ENCODE results near the gene ADAMTS16.

The ADAMTS16 gene

GRCh38 chr5:5235685-5236084 lies 95.6 kb downstream of the ADAMTS16 start:
- DNase-seq: no peak

GRCh38 chr5:5239191-5239590 lies 99.1 kb downstream of the ADAMTS16 start:
- DNase-seq: no peak

GRCh38 chr5:5240234-5240633 lies 100.1 kb downstream of the ADAMTS16 start:
- DNase-seq: no peak

- DNase-seq: no peak
These were observed 101.9 kb downstream of the ADAMTS16 start for GRCh38 chr5:5242056-5242455.

DNA sequence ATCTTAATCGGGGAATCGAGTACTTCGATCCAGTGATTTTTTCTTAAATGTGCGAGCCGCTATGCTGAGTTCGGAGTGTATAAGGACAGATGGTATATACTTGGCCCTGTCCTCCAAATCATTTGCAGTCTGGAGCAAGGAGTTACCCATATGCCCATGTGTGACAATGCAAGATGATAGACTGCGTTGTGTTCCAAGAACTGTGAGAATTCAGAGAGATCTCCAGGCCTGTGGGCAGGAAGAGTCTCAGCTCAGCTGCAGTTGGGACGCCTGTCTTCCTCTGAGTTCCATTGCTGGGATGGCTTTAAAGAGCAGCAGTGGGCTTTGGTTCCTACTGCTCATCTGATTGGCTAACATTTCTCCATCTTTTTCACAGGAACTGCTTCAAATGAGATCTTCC lies 106.6 kb downstream of the ADAMTS16 start:
- DNase-seq: no peak

GRCh38 chr5:5250758-5251157 lies 110.6 kb downstream of the ADAMTS16 start:
- DNase-seq: no peak

- no peak for DNase-seq
These were observed 112.0 kb downstream of the ADAMTS16 start for GRCh38 chr5:5252106-5252505.

DNA sequence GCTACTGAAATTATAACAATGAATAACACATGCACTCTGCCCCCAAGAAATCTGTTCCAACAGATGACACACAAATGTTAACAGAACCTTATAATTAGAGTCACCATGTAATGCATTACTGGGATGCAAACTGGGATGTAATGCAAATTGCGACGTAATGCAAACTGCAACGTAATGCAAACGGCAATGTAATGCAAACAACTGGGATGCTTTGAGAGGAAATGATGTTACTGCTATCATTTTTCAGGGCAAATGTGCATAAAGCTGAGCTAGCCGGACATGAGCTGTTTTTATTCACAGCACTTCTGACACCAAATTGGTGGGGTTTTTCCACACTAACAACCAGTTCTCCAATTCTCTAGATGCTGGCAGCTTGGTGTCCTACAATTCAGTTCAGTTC lies 117.2 kb downstream of the ADAMTS16 start:
- DNase-seq: no peak

GRCh38 chr5:5258564-5258963 lies 118.4 kb downstream of the ADAMTS16 start:
- DNase-seq: no peak

GRCh38 chr5:5264727-5265126 lies 124.6 kb downstream of the ADAMTS16 start:
- DNase-seq: no peak

- no peak for DNase-seq
These were observed 126.2 kb downstream of the ADAMTS16 start for GRCh38 chr5:5266297-5266696.

- no peak for DNase-seq
These were observed 130.0 kb downstream of the ADAMTS16 start for GRCh38 chr5:5270161-5270560.

- DNase-seq: no peak
These were observed 131.0 kb downstream of the ADAMTS16 start for GRCh38 chr5:5270958-5271785.

GRCh38 chr5:5271786-5272321 lies 131.7 kb downstream of the ADAMTS16 start:
- no peak for DNase-seq

DNA sequence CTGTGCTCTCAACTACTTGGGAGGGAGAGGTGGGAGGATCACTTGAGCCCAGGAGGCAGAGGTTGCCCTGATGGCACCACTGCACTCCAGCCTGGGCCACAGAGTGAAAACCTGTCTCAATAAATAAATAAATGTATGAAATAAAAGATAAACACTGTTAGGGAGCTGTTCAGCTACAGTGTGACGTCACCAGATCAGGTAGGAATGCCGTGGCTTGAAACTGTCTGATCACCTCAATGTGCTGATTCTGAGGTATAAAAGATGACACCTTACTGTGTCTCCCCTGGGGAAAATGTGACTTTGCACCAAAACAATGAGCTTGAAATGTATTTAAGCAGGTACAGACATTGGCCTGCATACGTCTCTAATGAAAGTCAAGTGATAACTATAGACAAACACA lies 133.3 kb downstream of the ADAMTS16 start:
- DNase-seq: no peak

DNA sequence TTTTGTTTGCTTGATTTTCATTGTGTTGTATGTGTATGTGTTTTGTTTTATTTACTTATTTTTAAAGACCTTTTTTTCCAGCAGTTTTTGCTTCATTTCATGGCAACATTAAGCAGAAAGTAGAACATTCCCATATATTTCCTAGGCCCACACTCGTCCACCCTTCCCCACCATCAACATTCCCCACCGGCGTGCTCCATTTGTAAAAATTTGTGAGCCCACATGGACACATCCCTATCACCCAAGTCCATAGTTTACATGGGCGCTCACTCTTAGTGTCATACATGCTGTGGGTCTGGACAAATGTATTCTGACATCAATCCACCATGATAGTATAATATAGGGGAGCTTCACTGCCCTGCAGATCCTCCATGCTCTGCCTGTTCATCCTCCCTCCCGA lies 133.8 kb downstream of the ADAMTS16 start:
- DNase-seq: no peak

- no peak for DNase-seq
These were observed 135.1 kb downstream of the ADAMTS16 start for GRCh38 chr5:5275211-5275610.

- no peak for DNase-seq
These were observed 136.3 kb downstream of the ADAMTS16 start for GRCh38 chr5:5276430-5276829.

DNA sequence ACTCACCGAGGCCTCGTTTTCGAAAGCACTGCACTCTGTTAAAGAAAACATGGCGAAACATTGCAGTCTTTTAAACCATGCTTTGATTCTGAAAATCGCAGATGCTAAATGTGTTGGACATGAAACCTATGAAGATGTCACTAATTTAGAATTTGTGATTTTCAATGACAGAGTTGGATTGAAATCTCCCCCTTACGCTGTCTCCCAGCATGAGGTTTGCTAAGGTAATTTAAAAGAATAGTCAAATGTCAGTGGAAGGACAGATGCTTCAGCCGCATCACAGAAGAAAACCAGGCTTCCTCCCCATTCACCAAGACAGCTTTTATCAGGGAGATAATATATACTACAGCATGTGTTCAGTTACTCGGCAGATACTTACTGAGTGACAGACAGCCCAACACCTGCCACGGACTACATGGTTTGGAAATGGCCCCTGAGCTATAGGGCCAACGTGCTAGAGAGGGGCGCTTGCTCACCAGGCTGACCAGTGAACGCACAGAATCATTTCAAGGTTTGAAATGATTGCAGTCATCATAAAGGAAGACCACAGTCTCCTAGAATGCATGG lies 136.9 kb downstream of the ADAMTS16 start:
- no peak for DNase-seq

- no peak for DNase-seq
These were observed 138.2 kb downstream of the ADAMTS16 start for GRCh38 chr5:5278201-5278814.

DNA sequence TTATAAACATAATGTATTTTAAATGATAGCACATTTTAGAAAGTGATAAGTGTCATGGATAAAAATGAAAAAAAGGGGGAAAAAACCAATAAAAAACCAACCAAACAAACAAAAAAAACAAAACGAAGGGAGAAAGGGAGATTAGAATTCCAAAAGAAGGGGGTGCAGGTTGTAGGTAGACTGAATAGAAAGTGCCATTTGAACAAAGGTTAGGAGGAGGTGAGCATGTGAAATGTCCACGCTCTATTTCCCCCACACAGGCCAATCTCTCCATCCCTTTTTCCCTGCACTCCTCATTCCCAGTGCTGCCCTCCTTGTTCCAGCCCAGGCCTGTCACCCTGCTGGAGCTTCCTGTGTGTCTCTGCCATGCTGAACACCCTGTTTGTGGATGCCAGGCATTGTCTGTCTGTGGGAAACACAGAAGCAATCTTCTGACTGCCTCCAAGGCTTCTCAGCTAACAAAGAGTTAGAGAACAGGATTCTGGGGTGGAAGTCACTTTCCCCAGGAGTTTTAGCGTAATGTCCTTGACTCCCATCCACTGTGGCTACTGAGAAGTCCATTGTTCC lies 138.8 kb downstream of the ADAMTS16 start:
- DNase-seq: no peak

DNA sequence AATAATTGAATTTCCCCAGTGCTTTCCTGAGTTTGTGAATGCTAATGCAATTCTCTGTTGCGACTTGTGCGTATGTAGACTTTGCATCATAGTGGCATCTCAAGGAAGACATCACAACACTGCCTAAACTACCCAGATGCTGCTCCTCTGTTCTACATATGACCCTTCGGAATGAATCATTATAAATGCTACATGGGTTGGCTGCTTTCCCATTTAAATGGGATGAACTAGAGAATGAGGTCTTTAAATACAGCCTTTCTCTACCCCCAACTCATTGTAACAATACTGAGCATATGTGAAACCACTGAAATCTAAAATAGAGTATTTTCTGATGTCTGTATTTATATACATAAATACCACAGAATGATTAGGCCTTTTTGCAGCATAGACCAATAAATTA lies 145.8 kb downstream of the ADAMTS16 start:
- no peak for DNase-seq

DNA sequence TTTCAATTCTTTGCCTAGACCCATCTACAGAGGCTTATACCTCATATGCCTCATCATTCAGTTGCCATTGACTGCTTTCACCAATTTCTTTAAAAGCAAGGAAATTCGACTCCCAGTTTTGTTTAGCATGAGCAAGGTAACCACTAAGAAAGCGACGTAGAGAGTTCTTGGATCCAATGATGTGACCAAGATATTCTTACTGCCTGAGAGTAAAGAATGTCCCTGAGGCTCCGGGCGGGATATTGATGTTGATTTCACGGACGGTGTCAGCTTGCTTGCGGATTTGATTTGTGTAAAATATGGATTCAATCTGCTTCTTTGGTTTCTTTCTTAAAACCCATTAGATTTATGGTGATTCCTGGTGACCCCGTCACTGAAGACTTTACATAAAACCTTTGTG lies 147.3 kb downstream of the ADAMTS16 start:
- DNase-seq: no peak

DNA sequence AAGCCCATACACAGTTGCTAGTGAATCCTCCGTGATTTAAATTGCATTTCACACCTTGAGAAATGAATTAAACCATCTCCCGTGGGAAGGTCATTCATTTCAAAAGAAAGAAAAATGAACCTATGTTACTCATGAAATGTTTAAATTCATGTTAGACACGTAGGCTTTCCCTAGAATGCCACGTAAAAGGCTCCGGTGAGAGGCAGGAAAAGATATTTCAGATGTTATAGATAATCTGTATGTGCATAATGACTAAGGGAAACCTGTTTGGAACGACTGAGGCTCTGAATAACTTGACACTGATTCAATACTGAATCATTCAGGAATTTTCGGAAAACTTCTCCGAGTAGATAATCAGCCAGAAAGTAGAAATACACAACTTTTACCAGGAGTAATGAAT lies 148.1 kb downstream of the ADAMTS16 start:
- no peak for DNase-seq
